ENCODE measurements around the gene VPS35. TPM values are rescaled to one million over a fixed set of nuclear protein-coding genes. Genes with fewer than 3 reads are reported as not detected.

VPS35 gene
- total RNA-seq, 1 donor from 2014 or later: 128 TPM

- no peaks in the 10 kb centered on the region for H3K36me3 Mint-ChIP-seq (ENCODE audit: insufficient read depth)
- H3K27ac Mint-ChIP-seq: no peak overlapping the region
- DNase-seq (ENCODE audit: low spot score, unreplicated experiment): no peak
- no peaks in the 10 kb centered on the region for H3K4me1 Mint-ChIP-seq (ENCODE audit: low read depth)
- H3K27me3 Mint-ChIP-seq: no peaks in the 10 kb centered on the region
- H3K4me3 Mint-ChIP-seq (ENCODE audit: low read depth): no peak overlapping the region
- H3K9me3 Mint-ChIP-seq (ENCODE audit: low read depth): no peaks in the 10 kb centered on the region
- TF ChIP-seq CTCF (IDR thresholded peaks at IDR 0.05; ENCODE audit: unreplicated experiment): no peak
These were observed 23.9 kb upstream of the VPS35 start for GRCh38 chr16:46712911-46713310.

GRCh38 chr16:46711106-46712058 is 22.4 kb upstream of the VPS35 start:
- no peaks in the 10 kb centered on the region for H3K4me1 Mint-ChIP-seq (ENCODE audit: low read depth)
- H3K36me3 Mint-ChIP-seq (ENCODE audit: insufficient read depth): no peaks in the 10 kb centered on the region
- no peaks in the 10 kb centered on the region for H3K9me3 Mint-ChIP-seq (ENCODE audit: low read depth)
- H3K27ac Mint-ChIP-seq: no peak overlapping the region
- no peak for TF ChIP-seq CTCF (IDR thresholded peaks at IDR 0.05; ENCODE audit: unreplicated experiment)
- no peak for DNase-seq (ENCODE audit: low spot score, unreplicated experiment)
- H3K4me3 Mint-ChIP-seq (ENCODE audit: low read depth): no peak overlapping the region
- no peaks in the 10 kb centered on the region for H3K27me3 Mint-ChIP-seq

- H3K4me3 Mint-ChIP-seq (ENCODE audit: low read depth): no peak overlapping the region
- no peaks in the 10 kb centered on the region for H3K27me3 Mint-ChIP-seq
- H3K4me1 Mint-ChIP-seq (ENCODE audit: low read depth): no peaks in the 10 kb centered on the region
- no peaks in the 10 kb centered on the region for H3K36me3 Mint-ChIP-seq (ENCODE audit: insufficient read depth)
- no peak for TF ChIP-seq CTCF (IDR thresholded peaks at IDR 0.05; ENCODE audit: unreplicated experiment)
- H3K27ac Mint-ChIP-seq: no peak overlapping the region
- DNase-seq (ENCODE audit: low spot score, unreplicated experiment): no peak
- no peaks in the 10 kb centered on the region for H3K9me3 Mint-ChIP-seq (ENCODE audit: low read depth)
These were observed 20.6 kb upstream of the VPS35 start for GRCh38 chr16:46709469-46710005.

- Mint-ChIP-seq H3K36me3 (ENCODE audit: insufficient read depth) (no peaks in the 10 kb centered on the region), H3K4me1 (ENCODE audit: low read depth) (no peaks in the 10 kb centered on the region), H3K27me3 (no peaks in the 10 kb centered on the region), H3K9me3 (ENCODE audit: low read depth) (no peaks in the 10 kb centered on the region), H3K4me3 (ENCODE audit: low read depth) (no peak overlapping the region), H3K27ac (no peak overlapping the region)
- no peak for DNase-seq (ENCODE audit: low spot score, unreplicated experiment)
- TF ChIP-seq CTCF (IDR thresholded peaks at IDR 0.05; ENCODE audit: unreplicated experiment): no peak
These were observed 17.7 kb upstream of the VPS35 start for GRCh38 chr16:46706642-46707041.

- TF ChIP-seq CTCF (IDR thresholded peaks at IDR 0.05; ENCODE audit: unreplicated experiment): no peak
- Mint-ChIP-seq H3K27me3 (no peaks in the 10 kb centered on the region), H3K36me3 (ENCODE audit: insufficient read depth) (peaks cover 4% of the 10 kb centered on the region), H3K4me1 (ENCODE audit: low read depth) (no peaks in the 10 kb centered on the region), H3K4me3 (ENCODE audit: low read depth) (no peak overlapping the region), H3K27ac (no peak overlapping the region), H3K9me3 (ENCODE audit: low read depth) (no peaks in the 10 kb centered on the region)
- DNase-seq (ENCODE audit: low spot score, unreplicated experiment): no peak
These were observed 13.1 kb upstream of the VPS35 start for GRCh38 chr16:46702030-46702429.
